ENCODE results near the gene ERVH48-1.
"Not testable (repeated sequence)": the region's sequence is repeated elsewhere in the genome, so short reads cannot be mapped to it uniquely, and the experiment has no call there.

Gene ERVH48-1

GRCh38 chr21:42962380-42963007, 37.1 kb upstream of the ERVH48-1 start:
- H3K9ac ChIP-seq (ENCODE audit: low read length) = no peak overlapping the region
- DNase-seq = no peak
- no peaks in the 10 kb centered on the region for H4K20me1 ChIP-seq (ENCODE audit: insufficient read depth, low read length)
- no peaks in the 10 kb centered on the region for H3K79me2 ChIP-seq (ENCODE audit: low read length)
- H3K4me2 ChIP-seq (ENCODE audit: low read depth, low read length) = no peak overlapping the region
- no peaks in the 10 kb centered on the region for H3K27me3 ChIP-seq (replicated peaks; ENCODE audit: insufficient read depth, low read length)
- no peaks in the 10 kb centered on the region for H3F3A ChIP-seq (ENCODE audit: insufficient read depth, low read length)
- H3K4me1 ChIP-seq (ENCODE audit: low read length) = no peaks in the 10 kb centered on the region
- TF ChIP-seq, protein P1, sequence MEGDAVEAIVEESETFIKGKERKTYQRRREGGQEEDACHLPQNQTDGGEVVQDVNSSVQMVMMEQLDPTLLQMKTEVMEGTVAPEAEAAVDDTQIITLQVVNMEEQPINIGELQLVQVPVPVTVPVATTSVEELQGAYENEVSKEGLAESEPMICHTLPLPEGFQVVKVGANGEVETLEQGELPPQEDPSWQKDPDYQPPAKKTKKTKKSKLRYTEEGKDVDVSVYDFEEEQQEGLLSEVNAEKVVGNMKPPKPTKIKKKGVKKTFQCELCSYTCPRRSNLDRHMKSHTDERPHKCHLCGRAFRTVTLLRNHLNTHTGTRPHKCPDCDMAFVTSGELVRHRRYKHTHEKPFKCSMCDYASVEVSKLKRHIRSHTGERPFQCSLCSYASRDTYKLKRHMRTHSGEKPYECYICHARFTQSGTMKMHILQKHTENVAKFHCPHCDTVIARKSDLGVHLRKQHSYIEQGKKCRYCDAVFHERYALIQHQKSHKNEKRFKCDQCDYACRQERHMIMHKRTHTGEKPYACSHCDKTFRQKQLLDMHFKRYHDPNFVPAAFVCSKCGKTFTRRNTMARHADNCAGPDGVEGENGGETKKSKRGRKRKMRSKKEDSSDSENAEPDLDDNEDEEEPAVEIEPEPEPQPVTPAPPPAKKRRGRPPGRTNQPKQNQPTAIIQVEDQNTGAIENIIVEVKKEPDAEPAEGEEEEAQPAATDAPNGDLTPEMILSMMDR (IDR thresholded peaks at IDR 0.05; ENCODE audit: low read length) = no peak
- TF ChIP-seq EZH2 (optimal IDR thresholded peaks at IDR 0.05; ENCODE audit: low read depth, low read length) (no peak), EZH2phosphoT487 (IDR thresholded peaks at IDR 0.05; ENCODE audit: low read length) (no peak)
- no peaks in the 10 kb centered on the region for H3K9me3 ChIP-seq (replicated peaks; ENCODE audit: insufficient read depth, low read length)
- H3K27ac ChIP-seq (ENCODE audit: low read length) = no peak overlapping the region
- no peaks in the 10 kb centered on the region for H3K9me2 ChIP-seq (replicated peaks; ENCODE audit: insufficient read depth, low read length)
- H2AFZ ChIP-seq (ENCODE audit: low read length) = no peak overlapping the region
- no peaks in the 10 kb centered on the region for H3K36me3 ChIP-seq (replicated peaks; ENCODE audit: insufficient read depth, low read length)
- H3K4me3 ChIP-seq (ENCODE audit: low read length) = no peak overlapping the region

DNA sequence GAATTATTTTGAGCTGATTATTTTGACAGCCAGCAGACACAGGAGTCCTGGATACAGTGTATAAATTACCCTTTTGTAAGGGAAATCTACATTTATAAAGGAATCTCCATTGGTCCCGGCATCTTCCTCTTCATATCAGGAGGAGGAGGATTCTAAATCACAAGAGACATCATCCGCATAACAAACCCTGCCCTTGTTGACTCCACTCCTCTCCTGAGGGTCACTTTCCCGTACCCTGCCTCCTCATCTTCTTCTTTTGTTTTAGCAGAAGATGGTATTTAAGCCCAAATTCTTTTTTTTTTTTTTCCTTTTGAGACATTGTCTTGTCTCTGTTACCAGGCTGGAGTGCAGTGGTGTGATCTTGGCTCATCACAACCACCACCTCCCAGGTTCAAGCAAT, 34.3 kb upstream of the ERVH48-1 start:
- no peak overlapping the region for H3K4me3 ChIP-seq (ENCODE audit: low read length)
- no peaks in the 10 kb centered on the region for H3K27me3 ChIP-seq (replicated peaks; ENCODE audit: insufficient read depth, low read length)
- H3K79me2 ChIP-seq (ENCODE audit: low read length) = no peaks in the 10 kb centered on the region
- no peak for TF ChIP-seq EZH2phosphoT487 (IDR thresholded peaks at IDR 0.05; ENCODE audit: low read length)
- TF ChIP-seq, protein P1 (IDR thresholded peaks at IDR 0.05; ENCODE audit: low read length) = no peak
- no peak for TF ChIP-seq EZH2 (optimal IDR thresholded peaks at IDR 0.05; ENCODE audit: low read depth, low read length)
- no peaks in the 10 kb centered on the region for H3K9me2 ChIP-seq (replicated peaks; ENCODE audit: insufficient read depth, low read length)
- no peaks in the 10 kb centered on the region for H3K9me3 ChIP-seq (replicated peaks; ENCODE audit: insufficient read depth, low read length)
- no peak for DNase-seq
- H2AFZ ChIP-seq (ENCODE audit: low read length) = no peak overlapping the region
- H4K20me1 ChIP-seq (ENCODE audit: insufficient read depth, low read length) = no peaks in the 10 kb centered on the region
- H3K4me2 ChIP-seq (ENCODE audit: low read depth, low read length) = no peak overlapping the region
- no peaks in the 10 kb centered on the region for H3K36me3 ChIP-seq (replicated peaks; ENCODE audit: insufficient read depth, low read length)
- no peaks in the 10 kb centered on the region for H3K4me1 ChIP-seq (ENCODE audit: low read length)
- no peak overlapping the region for H3K9ac ChIP-seq (ENCODE audit: low read length)
- no peaks in the 10 kb centered on the region for H3F3A ChIP-seq (ENCODE audit: insufficient read depth, low read length)
- H3K27ac ChIP-seq (ENCODE audit: low read length) = no peak overlapping the region

- not testable (repeated sequence) for DNase-seq
Measured at GRCh38 chr21:42958122-42958521, 32.7 kb upstream of the ERVH48-1 start.

DNA sequence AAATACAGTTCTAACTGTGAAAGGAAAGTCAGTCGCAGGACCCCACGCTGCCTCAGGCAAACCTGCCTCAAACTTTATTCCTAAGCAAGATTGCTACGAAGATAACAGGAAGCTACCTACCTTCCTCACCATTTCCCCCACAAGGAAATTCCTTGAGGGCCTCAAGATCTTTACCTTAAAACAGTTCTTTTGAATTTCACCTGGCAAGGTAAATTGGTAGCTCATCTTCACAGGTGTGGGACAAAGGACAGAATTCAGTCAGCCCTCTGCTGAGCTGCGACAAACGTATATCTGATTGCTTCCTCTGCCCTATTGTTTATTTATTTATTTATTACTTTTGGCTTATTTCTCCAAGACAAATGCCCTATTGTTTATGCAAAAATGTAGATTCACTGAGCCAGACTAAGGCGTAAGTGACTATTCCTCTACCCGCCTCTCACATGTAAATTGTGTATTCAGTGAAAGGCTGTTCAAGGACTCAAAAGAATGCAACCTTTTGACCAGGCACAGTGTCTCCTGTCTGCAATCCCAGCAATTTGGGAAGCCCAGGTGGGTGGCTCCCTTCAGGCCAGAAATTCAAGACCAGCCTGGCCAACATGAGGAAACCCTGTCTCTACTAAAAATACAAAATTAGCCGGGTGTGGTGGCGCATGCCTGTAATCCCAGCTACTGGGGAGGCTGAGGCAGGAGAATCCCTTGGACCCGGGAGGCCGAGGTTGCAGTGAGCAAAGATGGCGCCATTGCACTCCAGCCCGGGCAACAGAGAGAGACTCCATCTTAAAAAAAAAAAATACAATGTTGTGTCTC, 31.6 kb upstream of the ERVH48-1 start:
- Histone ChIP-seq H3K9me2 (replicated peaks; ENCODE audit: insufficient read depth, low read length) (no peaks in the 10 kb centered on the region), H3F3A (ENCODE audit: insufficient read depth, low read length) (no peaks in the 10 kb centered on the region), H3K9ac (ENCODE audit: low read length) (no peak overlapping the region), H3K27ac (ENCODE audit: low read length) (no peak overlapping the region), H4K20me1 (ENCODE audit: insufficient read depth, low read length) (no peaks in the 10 kb centered on the region), H3K4me3 (ENCODE audit: low read length) (no peak overlapping the region), H3K79me2 (ENCODE audit: low read length) (no peaks in the 10 kb centered on the region), H3K36me3 (replicated peaks; ENCODE audit: insufficient read depth, low read length) (no peaks in the 10 kb centered on the region), H3K9me3 (replicated peaks; ENCODE audit: insufficient read depth, low read length) (no peaks in the 10 kb centered on the region), H3K4me2 (ENCODE audit: low read depth, low read length) (no peak overlapping the region), H2AFZ (ENCODE audit: low read length) (no peak overlapping the region), H3K4me1 (ENCODE audit: low read length) (no peaks in the 10 kb centered on the region), H3K27me3 (replicated peaks; ENCODE audit: insufficient read depth, low read length) (no peaks in the 10 kb centered on the region)
- DNase-seq = no peak
- TF ChIP-seq EZH2phosphoT487 (IDR thresholded peaks at IDR 0.05; ENCODE audit: low read length) (no peak), EZH2 (optimal IDR thresholded peaks at IDR 0.05; ENCODE audit: low read depth, low read length) (no peak)
- TF ChIP-seq, protein P1 (IDR thresholded peaks at IDR 0.05; ENCODE audit: low read length) = no peak

More at GRCh38 chr21:42958122-42958521, 32.7 kb upstream of the ERVH48-1 start:
- not testable (repeated sequence) for H3K4me3 ChIP-seq (ENCODE audit: low read length); H3K79me2 ChIP-seq (ENCODE audit: low read length); H4K20me1 ChIP-seq (ENCODE audit: insufficient read depth, low read length); H2AFZ ChIP-seq (ENCODE audit: low read length); H3K4me2 ChIP-seq (ENCODE audit: low read depth, low read length); H3K9ac ChIP-seq (ENCODE audit: low read length); H3K9me2 ChIP-seq (replicated peaks; ENCODE audit: insufficient read depth, low read length); H3F3A ChIP-seq (ENCODE audit: insufficient read depth, low read length); H3K9me3 ChIP-seq (replicated peaks; ENCODE audit: insufficient read depth, low read length); H3K27me3 ChIP-seq (replicated peaks; ENCODE audit: insufficient read depth, low read length); H3K4me1 ChIP-seq (ENCODE audit: low read length); H3K27ac ChIP-seq (ENCODE audit: low read length); H3K36me3 ChIP-seq (replicated peaks; ENCODE audit: insufficient read depth, low read length)

GRCh38 chr21:42951193-42951592, 25.8 kb upstream of the ERVH48-1 start:
- H3K9me3 ChIP-seq (replicated peaks; ENCODE audit: insufficient read depth, low read length); H3K4me2 ChIP-seq (ENCODE audit: low read depth, low read length): not testable (repeated sequence)

More at GRCh38 chr21:42951193-42951592, 25.8 kb upstream of the ERVH48-1 start:
- H3K9ac ChIP-seq (ENCODE audit: low read length); H4K20me1 ChIP-seq (ENCODE audit: insufficient read depth, low read length); H3K27me3 ChIP-seq (replicated peaks; ENCODE audit: insufficient read depth, low read length); H3F3A ChIP-seq (ENCODE audit: insufficient read depth, low read length); H3K79me2 ChIP-seq (ENCODE audit: low read length); H3K36me3 ChIP-seq (replicated peaks; ENCODE audit: insufficient read depth, low read length); H3K27ac ChIP-seq (ENCODE audit: low read length); H2AFZ ChIP-seq (ENCODE audit: low read length); H3K9me2 ChIP-seq (replicated peaks; ENCODE audit: insufficient read depth, low read length); H3K4me3 ChIP-seq (ENCODE audit: low read length); H3K4me1 ChIP-seq (ENCODE audit: low read length); DNase-seq: not testable (repeated sequence)

All from MM.1S (cell line).